Muscle layer of duodenum (tissue), 2 donors: ENCODE data around the gene TRAF1.

Experiments
- H3K27ac ChIP-seq: one replicate; pipeline ENCODE4 v1.7.0; 2013; ENCODE audit warnings: mild to moderate bottlenecking, low read length
- H3K27me3 ChIP-seq: one replicate; pipeline ENCODE4 v1.7.0; 2013; ENCODE audit warnings: low read depth, mild to moderate bottlenecking, control low read depth, low read length
- H3K36me3 ChIP-seq, 2 donors: one replicate each; pipeline ENCODE4 v1.7.0; 2013; ENCODE audit warnings: low read length in 2 of 2, control low read depth in 1 of 2, mild to moderate bottlenecking in 1 of 2; ENCODE audit not compliant: insufficient read depth in 2 of 2, control insufficient read depth in 1 of 2
- H3K4me1 ChIP-seq, 2 donors: one replicate each; pipeline ENCODE4 v1.7.0; 2013; ENCODE audit warnings: low read length in 2 of 2, mild to moderate bottlenecking in 2 of 2, control low read depth in 1 of 2, moderate library complexity in 1 of 2; ENCODE audit not compliant: insufficient read depth in 2 of 2, control insufficient read depth in 1 of 2
- H3K4me3 ChIP-seq, 2 donors: one replicate each; pipeline ENCODE4 v1.7.0; 2013; ENCODE audit warnings: low read length in 2 of 2, low read depth in 1 of 2, mild to moderate bottlenecking in 1 of 2
- H3K9me3 ChIP-seq, 2 donors: one replicate each; pipeline ENCODE4 v1.7.0; 2013; ENCODE audit warnings: low read length in 2 of 2, control low read depth in 1 of 2, mild to moderate bottlenecking in 1 of 2; ENCODE audit not compliant: control insufficient read depth in 1 of 2
- donor health status: healthy.

TRAF1 gene

DNA sequence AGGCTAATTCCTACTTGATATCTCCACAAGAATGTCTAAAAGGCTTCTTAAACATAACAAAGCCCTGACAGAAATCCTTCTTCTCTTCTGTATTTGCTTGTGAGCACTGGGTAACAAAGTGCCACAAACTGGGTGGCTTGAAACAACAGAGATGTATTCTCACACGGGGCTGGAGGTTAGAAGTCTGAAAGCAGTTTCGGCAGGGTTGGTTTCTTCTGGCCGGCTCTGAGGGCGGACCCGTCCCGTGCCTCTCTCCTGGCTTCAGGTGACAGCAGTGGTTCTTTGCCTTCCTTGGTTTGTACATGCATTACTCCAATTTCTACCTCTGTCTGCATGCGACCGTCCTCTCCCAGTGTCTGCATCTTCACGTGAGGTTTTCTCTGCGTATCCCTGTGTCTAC is 14.0 kb upstream of the TRAF1 start:
- Histone ChIP-seq H3K36me3 (no peaks in the 10 kb centered on the region), H3K27me3 (no peaks in the 10 kb centered on the region), H3K9me3 (no peaks in the 10 kb centered on the region), H3K4me3 (no peak overlapping the region), H3K27ac (no peak overlapping the region), H3K4me1 (peaks cover 15 to 25% of the 10 kb centered on the region in 2 donors)

DNA sequence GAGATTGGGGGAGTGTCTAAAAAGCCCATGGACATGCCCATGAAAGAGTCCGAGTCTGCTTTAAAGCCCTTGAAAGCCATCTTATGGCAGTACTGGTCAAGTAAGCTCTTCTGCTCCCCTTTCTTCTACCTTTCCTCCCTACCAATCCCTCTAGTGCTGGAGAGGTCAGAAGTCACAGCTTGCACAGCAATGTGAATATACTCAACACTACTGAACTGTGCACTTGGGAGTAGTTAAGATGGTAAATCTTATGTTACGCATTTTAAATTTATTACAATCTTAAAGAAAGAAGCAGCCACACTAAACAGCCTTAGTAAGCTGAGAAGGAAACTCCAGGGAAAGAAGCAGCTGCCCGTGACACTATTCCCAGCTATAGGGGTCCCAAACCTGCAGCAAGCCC is 12.3 kb upstream of the TRAF1 start:
- Histone ChIP-seq H3K4me1 (peaks cover 28 to 42% of the 10 kb centered on the region in 2 donors), H3K4me3 (no peak overlapping the region), H3K27me3 (no peaks in the 10 kb centered on the region), H3K9me3 (no peaks in the 10 kb centered on the region), H3K36me3 (no peaks in the 10 kb centered on the region), H3K27ac (no peak overlapping the region)

DNA sequence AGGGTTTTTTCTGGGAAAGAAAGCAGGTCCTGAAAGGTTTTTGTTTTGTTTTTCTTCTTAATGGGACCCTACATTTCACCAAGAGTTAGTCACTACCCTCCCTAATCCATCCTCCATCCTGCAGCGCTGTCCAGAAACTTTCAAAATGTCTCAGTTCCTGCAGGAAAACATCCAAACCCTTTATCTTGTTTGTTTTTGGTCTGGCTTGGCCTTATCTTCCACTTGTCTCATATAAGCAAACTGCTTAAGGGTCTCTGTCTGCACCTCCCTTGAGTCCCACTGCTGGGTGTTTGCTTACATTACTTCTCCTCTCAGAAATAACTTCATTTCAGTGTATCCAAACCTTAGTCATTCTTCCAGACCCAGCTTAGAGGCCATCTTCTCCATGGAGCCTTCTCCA is 11.0 kb upstream of the TRAF1 start:
- Histone ChIP-seq H3K36me3 (no peaks in the 10 kb centered on the region), H3K4me3 (no peak overlapping the region), H3K9me3 (no peaks in the 10 kb centered on the region), H3K27ac (peak overlapping the region; percentile 39), H3K4me1 (peaks cover 28 to 42% of the 10 kb centered on the region in 2 donors), H3K27me3 (no peaks in the 10 kb centered on the region)

DNA sequence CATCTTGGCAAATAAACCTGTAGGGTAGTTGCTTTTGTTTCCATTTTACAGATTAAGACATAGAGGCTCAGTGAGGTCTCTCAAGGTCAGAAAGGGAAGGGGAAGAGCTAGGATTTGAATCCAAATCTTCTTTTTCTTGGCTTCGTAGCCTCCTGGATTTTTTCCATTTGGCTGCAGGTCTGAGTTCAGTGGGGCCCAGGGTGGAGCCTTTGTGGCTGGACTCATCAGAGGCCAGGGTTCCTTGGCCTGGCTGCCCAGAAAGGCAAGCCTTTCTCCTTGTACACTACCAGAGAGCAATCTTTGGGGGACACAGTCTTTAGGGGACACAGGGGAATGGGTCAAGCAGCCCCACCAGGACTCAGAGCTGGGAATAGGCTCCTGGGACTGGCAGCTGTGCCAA is 10.5 kb upstream of the TRAF1 start:
- Histone ChIP-seq H3K27ac (peak overlapping the region; percentile 39), H3K27me3 (no peaks in the 10 kb centered on the region), H3K9me3 (no peaks in the 10 kb centered on the region), H3K4me3 (no peak overlapping the region), H3K4me1 (peaks cover 28 to 38% of the 10 kb centered on the region in 2 donors), H3K36me3 (no peaks in the 10 kb centered on the region)

DNA sequence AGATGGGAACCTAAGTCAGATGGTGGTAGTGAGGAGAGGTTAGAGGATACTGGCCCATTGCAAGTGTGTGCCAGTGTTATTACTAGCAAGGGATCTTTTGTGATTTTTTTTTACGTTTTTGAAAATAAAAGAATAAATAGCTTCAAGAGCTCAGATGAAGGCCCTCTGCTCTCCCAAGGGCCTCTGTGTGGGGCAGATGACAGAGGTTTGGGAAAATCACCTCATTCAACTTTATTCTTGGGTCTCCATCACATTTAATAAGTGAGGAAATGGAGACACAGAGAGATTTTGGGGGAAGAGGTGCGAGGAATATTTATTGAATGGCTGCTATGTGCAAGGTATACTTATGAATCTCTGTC is 10.1 kb upstream of the TRAF1 start:
- H3K27ac ChIP-seq, result peak overlapping the region; percentile 39
- H3K4me1 ChIP-seq, result peaks cover 28 to 39% of the 10 kb centered on the region in 2 donors
- H3K27me3 ChIP-seq, result no peaks in the 10 kb centered on the region
- no peak overlapping the region for H3K4me3 ChIP-seq
- H3K9me3 ChIP-seq, result no peaks in the 10 kb centered on the region
- H3K36me3 ChIP-seq, result no peaks in the 10 kb centered on the region

DNA sequence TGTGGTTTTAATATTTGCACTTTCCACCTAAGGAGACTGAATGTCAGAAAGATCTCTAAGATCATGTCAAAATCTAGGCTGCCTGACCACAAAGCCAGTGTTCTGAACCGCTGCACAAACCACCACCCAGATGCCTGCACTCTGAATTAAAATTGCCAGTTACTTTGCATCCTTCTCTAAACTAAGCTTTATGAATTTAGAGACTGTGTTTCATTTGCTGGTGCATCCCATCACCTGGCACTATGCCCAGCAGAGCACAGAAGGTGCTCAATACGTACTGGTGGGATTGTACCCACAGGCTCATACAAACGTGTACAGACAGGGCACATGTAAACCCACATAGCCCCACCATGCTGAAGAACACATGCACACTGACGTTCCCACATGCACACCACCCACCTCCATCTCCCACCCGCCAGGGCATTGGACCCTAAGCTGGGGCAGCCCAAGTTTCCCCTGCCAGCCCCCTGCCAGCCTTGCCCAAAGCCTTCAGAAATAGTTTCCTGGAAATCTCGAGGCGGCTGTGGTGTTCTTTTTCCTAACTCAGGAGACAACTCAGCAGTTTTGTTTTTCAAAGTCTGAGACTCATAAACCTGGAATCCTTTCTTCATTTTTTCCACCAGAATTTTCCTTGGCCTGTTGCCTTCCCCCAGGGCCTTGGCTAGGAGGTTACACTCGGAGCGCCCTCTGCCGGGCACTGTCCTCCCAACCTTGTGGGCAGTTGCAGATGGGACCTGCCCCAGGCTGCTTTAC is 9.6 kb upstream of the TRAF1 start:
- peaks cover 33 to 44% of the 10 kb centered on the region in 2 donors for H3K4me1 ChIP-seq
- no peaks in the 10 kb centered on the region for H3K36me3 ChIP-seq
- no peaks in the 10 kb centered on the region for H3K9me3 ChIP-seq
- H3K27ac ChIP-seq, result peak overlapping the region; percentile 84
- H3K27me3 ChIP-seq, result no peaks in the 10 kb centered on the region
- H3K4me3 ChIP-seq, result peak overlapping the region; percentile 19 to 37

DNA sequence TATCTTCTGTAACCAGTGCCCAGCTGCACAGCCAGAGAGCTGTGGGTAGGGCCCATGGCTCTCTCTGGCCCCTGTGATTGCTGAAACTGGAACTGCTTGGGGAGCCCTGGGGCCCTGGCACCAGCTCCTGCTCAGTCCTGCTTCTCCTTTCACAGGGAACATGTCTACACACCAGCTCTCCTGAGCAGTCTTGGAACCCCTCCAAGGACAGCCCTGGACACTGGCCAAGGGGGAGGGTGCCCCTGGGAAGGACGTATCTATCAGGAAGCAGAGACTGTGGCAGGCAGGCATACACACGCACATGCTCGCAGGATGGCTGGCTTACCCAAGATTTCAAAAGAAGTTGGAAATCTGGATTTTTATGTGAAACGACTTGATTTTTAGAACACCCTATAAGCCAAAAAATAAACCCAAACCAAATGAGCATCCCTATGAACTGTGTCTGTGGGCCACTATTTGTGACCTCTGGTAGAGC is 8.8 kb upstream of the TRAF1 start:
- Histone ChIP-seq H3K4me1 (peaks cover 27 to 44% of the 10 kb centered on the region in 2 donors), H3K9me3 (no peaks in the 10 kb centered on the region), H3K4me3 (peak overlapping the region in 1 of 2 donors; percentile 19), H3K27ac (peak overlapping the region; percentile 84), H3K36me3 (no peaks in the 10 kb centered on the region), H3K27me3 (no peaks in the 10 kb centered on the region)

DNA sequence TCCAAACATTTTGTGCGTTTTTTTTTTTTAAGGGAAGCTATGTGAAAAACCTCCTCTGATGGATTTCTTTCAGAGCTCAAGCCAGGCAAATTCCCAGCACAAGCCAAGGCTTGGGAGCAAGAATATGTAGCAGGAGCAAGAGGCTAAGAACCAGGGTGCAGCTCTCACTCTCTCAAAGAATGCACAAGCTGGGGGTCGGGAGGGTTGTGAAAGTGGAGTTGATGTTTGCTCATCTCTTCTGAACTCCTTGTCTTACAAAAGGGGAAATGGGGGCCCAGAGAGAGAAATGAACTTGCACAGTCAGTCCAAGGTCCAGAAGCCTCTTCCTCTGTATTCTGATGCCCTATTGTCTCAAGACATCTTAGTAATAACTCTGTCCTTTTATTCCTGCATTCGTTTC is 7.7 kb upstream of the TRAF1 start:
- Histone ChIP-seq H3K4me1 (peaks cover 27 to 44% of the 10 kb centered on the region in 2 donors), H3K9me3 (no peaks in the 10 kb centered on the region), H3K4me3 (no peak overlapping the region), H3K36me3 (no peaks in the 10 kb centered on the region), H3K27ac (peak overlapping the region; percentile 43), H3K27me3 (no peaks in the 10 kb centered on the region)

DNA sequence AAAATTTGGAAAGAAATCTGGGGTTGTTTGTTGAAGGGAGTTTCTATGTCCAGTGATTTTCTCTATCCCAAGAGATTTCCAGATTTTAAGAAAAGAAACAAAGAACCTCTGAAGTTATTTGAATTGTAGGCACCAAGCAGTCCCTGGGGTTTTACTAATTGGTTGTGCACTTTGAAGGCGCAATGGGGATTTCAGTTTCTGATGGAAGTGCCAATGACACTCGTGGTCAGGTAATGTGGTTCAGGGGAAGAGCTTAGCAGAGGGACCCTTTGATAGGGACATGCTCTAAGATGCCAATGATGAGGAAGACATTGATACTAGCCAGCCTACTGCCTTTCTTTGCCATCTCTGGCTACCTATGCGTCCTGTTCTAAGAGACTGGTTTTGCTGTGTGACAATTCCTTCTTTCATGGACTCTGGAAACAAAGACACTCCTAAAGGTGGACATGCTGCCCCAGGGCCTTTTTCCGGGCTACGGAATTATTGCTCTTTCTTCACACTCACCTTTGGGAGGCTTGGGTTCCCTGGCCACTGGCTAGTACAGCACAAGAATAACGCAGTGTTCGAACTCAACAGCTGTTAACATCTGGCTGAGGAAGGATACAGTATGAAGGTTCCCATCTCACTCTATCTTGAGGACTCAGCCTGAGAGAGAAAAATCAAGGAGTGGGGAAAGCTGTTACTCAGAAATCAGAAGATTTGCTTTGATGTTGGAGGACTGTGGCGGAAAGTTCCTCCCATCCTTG is 6.9 kb upstream of the TRAF1 start:
- Histone ChIP-seq H3K4me1 (peaks cover 27 to 44% of the 10 kb centered on the region in 2 donors), H3K36me3 (no peaks in the 10 kb centered on the region), H3K27ac (peak overlapping the region; percentile 43), H3K9me3 (no peaks in the 10 kb centered on the region), H3K27me3 (no peaks in the 10 kb centered on the region), H3K4me3 (no peak overlapping the region)

DNA sequence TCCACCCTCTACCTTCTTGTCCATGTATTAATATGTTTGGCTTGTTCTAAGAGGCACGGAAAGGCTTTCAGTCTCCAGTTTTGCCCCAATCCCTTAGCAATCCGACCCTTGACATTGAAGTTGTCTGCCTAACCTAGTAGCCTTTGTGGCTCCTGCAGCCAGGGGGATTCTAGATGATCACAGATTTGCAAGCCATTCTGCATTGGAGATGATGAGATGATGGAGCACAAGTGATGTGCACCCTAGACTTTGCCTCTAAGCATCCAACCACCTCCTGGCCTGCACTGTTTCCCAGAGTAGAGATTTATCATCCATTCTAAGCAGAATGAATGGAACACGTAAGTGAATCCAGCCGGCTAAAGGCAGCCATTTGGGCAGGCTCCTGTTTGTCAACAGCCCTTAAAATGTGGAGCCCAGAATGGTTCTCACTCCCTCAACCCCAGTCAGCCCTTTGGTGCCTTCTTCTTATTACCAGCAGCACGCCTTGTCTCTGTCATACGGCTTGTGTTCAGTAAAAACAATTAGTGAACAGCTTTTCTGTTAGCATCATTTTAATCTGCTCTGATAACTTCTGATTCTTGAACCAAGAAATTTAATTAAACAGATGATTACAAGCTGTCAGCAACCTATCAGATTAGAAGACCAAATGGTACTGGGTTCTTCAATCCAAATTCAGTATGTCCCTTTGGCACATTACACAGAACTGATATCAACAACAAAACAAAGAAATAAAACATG is 5.7 kb upstream of the TRAF1 start:
- H3K27me3 ChIP-seq, result no peaks in the 10 kb centered on the region
- H3K9me3 ChIP-seq, result no peaks in the 10 kb centered on the region
- no peaks in the 10 kb centered on the region for H3K36me3 ChIP-seq
- H3K4me3 ChIP-seq, result no peak overlapping the region
- H3K27ac ChIP-seq, result peak overlapping the region; percentile 91
- H3K4me1 ChIP-seq, result peaks cover 27 to 43% of the 10 kb centered on the region in 2 donors
